Activated CD8-positive, alpha-beta memory T cell treated with anti-CD3 and anti-CD28 coated beads for 24 hours (primary cell): ENCODE data around the gene RDH11.
A peak's percentile ranks its signal among the peaks of the same experiment; 100 is the strongest.
"Not testable (repeated sequence)": the region's sequence is repeated elsewhere in the genome, so short reads cannot be mapped to it uniquely, and the experiment has no call there.

Experiments used
- DNase-seq: peaks from one replicate; pipeline ENCODE4 v3.0.0-alpha.2; 2020

The RDH11 gene

DNA sequence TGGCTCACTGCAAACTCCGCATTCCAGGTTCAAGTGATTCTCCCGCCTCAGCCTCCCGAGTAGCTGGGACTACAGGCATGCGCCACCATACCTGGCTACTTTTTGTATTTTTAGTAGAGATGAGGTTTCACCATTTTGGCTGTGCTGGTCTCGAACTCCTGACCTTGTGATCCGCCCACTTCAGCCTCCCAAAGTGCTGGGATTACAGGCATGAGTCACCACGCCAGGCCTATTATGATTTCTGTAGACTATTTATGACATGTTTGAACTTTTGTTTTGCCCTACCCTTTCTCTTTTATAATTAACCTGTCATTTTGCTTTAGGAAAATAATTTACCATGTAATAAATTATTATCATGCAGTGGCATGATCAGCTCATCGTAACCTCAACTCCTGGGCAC, 5.9 kb upstream of the RDH11 start, which contains the start of gene RDH12:
TSS of gene RDH12 (plus strand) at position 395 of the 400 bp plus-strand sequence. CDS start 20,757 bp downstream, outside the sequence.
- DNase-seq, result not testable (repeated sequence)

DNA sequence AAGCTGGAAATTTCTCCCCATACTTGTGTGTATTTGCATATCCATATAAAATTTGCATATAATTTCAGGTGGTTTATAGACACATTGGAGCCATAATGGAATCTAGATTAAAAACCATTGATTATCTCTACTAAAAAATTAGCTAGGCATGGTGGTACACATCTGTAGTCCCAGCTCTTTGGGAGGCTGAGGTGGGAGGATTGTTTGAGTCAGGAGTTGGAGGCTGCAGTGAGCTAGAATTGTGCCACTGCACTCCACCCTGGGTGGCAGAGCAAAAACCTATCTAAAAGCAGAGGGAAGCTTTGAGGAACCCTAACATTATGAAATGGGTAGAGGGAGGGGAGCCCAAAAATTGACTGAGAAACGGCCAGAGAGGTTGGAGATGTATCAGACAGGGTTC, 2.6 kb upstream of the RDH11 start:
- DNase-seq, result no peak

DNA sequence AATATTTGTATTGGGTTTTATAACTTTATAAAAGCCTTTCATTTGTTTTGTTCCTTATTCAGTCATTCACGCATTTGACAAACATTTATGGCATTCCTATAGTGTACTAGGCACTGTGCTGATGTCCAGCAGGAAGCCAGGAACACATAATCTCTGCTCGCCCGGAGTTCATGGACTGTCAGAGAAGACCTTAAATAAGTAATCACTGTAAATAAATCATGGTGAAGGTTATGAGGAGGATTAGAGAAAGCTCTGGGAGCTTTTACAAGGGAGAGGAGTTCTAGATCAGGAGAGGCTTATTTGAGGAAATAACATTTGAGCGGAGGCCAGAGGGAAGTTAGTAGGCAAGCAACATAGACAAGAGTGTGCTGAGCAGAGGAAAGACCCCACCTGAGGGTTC, 1.4 kb upstream of the RDH11 start:
- DNase-seq, result no peak

DNA sequence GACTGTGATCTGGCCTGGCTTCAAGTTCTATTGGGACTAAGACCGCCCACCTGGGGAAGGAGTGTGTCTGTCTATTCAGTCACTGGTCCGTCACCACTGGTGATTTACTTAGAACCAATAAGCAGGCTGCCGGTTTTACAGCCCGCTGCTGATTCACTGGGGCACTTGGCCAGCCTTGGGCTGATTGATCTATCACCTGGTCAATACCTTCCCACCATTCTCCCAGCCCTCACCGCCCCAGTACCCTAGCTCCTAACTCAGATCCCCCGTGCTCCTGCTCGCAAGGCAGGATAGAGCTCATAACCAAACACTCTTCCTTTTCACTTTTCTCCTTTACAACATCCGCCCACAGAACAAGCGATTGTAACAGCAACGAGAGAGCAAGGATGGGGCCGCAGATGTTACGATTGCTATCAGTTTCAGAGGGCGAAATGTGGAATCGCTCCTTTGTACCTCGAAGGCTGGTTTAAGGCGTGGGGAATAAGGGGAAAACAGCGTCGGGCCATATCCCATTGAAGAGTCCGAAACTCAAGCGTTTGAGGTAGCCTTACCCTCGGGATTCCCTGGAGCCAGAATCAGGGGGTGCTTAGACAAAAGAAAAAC, 672 bp downstream of the RDH11 start:
- DNase-seq, result peak; percentile 84

DNA sequence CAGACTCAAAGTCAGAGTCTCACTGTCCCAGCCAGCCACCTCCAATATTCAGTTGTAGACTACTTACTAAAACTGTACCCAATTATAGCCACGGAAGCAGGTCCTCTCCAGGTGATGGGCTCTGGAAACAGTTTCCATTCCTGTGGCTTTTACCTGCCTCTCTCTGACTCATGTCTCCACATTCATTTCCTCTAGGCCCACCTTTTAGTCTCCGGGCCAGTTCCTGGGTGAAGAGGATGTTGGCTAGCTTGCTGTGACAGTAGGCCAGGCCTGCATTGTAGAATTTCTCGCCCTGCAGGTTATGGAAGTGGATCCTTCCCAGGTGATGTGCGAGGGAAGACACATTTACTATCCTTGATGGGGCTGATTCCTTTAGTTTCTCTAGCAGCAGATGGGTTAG, 5.6 kb downstream of the RDH11 start:
- DNase-seq, result no peak

DNA sequence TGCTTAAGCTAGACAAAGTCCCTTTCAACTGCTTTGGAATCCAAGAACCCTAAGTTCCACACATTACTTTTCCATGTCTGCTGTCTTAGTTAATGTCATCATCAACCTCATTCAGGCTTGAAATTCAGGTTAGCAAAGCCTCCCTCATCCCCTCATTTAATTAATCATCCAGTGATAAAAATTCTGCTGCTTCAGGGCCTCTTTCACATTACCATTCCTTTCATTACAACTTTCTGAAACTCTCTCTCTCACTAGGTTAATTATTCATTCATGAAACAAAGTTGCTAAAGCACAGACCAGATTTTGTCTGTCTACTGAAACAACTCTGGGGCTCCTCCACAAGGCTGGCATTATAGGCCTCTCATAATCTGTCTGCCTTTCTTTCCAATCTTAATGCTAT, 11.7 kb downstream of the RDH11 start:
- no peak for DNase-seq

DNA sequence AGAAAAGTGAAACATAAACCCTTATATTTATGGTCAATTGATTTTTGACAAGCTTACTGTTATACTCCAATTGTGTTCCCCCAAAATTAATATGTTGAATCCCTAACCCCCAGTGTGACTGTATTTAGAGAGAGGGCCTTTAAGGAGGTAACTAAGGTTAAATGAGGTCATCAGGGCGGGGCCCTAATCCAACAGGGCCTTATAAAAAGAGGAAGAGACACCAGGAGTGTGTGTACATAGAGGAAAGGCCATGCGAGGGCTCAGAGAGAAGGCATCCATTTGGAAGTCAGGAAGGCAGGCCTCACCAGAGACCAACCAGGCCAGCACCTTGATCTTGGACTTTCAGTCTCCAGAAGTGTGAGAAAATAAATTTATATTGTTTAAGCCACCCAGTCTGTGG, 14.6 kb downstream of the RDH11 start:
- no peak for DNase-seq

DNA sequence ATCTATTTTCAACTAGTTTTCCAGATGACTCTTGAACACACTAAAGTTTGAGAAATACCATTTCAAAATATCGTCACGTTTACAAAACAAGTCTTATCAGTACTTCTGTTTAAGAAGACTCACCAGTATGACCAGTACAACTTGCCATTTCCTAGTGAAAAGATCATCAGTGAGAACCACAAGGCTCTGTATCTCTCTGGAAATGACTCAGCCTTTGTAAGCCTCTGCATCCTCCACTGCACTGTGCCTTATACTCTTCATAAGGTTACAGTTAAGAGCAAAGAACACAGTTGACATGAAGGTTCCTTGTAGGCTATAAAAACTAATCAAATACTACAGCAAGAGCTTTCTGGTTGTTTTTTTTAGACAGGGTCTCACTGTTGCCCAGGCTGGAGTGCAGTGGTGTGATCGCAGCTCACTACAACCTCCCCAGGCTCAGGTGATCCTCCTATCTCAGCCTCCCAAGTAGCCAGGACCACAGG, 15.4 kb downstream of the RDH11 start:
- DNase-seq, result no peak

DNA sequence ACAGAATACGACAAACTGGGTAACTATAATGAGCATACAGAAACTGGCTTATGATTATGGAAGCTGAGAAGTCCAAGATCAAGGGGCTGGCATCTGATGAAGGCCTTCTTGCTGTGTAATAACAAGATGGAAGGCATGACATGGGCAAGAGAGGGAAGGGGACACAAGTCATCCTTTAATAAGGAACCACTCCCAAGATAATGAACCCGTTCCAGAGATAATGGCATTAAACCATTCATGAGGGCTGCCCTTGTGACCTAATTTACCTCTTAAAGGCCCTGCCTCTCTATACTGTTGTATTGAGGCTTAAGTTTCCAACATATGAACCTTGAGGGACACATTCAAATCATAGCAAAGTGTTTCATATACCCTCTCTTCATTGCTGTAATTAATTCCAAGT, 16.6 kb downstream of the RDH11 start:
- no peak for DNase-seq

DNA sequence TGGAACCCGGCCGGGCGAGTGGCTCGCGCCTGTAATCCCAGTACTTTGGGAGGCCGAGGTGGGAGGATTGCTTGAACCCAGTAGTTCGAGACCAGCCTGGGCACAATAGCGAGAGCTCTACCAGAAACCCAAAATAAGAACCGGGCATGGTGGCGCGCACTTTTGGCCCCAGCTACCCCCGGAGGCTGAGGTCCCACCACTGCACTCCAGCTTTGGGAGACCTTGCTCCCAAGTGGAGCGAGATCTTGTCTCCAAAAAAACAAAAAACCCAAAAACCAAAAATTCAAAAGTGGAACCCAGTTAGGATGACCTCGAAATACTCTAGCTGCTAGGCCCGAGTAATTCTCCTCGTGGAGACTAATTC, 20.4 kb downstream of the RDH11 start:
- no peak for DNase-seq

DNA sequence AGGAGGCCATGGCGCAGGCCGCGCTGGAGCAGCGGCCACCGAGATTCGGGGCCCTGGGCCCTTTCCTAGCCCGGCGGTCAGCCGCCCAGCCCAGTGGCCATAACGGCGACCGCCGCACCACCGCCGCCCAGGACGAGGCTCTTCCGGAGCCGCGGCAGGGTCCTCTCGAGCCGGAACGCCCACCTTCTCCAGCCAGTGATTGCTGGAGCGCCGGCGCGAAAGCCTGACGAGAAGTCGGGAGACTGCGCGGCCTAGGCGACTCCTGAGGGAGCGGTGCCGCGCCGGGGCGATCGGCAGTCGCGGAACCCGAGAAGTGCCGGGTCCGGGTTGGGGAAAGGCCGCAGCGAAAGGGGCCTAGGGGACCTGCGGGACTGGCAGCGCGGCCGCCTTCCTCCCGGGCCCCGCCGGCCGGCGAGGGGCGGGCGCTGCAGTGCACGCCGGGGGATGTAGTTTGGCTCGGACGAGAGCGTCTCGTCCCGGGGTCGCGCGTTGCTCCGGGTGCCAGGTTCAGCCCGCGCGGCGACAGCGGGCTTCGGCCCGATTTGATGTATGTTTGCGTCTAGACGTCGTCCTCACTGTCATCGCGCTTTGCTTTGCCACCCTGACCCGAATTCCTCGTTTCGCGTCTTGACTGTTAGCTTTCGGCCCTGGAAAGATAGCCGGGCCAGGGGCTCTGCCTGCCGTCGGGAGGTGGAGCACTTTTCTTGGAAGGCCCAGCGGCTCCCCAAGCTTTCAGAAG, 20.9 kb downstream of the RDH11 start, which contains the start of gene VTI1B:
TSS of gene VTI1B (minus strand) at position 153 of the 739 bp plus-strand sequence. CDS start at position 10, 143 bp downstream.
- DNase-seq, result peak; percentile 95

DNA sequence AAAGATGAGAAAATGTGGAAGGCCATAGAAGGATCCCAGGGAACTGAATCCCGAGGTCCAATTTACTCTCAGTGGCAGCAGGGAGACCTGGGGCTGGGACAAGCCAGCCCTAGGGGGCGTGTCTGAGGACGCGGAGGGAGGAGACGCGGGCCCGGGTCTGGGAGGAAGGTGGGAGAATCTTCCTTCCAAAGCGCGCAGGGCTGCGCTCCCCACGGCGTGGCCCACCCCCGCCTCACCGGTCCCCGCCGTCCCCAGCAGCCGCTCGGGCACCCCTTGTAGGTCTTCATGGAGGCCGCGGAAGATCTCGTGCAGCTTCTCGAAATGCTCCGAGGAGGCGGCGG, 21.5 kb downstream of the RDH11 start:
- DNase-seq, result peak; percentile 76

DNA sequence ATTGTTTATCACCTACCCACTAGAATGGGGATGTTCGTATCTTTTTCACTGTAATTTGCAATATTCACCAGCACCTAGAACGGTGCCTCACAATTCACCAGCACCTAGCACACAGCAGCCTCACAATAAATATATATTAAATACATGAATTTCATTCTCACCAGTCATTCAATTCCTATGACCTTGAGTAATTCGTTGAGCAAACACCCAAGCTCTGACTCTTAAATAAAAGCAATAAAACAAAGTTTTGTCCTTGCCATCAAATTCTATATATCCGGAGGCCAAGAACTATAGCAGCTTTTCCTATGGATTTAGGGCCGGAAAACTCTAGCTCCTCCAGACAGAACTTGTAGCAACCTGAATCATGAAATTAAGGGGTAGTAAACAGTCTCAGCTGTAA, 22.1 kb downstream of the RDH11 start:
- no peak for DNase-seq

DNA sequence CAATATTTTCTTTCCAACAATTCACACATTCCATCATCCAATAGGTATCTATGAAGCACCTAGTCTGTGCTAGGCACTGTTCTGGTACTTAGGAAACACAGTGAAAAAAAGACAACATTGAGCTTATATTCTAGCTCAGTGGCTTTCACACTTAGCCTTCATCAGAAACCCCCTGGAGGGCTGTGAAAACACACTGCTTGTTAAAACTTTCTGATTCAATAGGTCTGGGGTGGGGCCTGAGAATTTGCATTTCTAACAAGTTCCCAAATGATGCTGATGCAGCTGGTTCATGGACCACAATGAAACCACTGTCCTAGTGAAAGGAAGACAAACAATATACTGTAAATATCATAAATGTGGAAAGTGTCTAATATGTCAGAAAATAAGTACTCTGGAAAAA, 27.0 kb downstream of the RDH11 start:
- no peak for DNase-seq

DNA sequence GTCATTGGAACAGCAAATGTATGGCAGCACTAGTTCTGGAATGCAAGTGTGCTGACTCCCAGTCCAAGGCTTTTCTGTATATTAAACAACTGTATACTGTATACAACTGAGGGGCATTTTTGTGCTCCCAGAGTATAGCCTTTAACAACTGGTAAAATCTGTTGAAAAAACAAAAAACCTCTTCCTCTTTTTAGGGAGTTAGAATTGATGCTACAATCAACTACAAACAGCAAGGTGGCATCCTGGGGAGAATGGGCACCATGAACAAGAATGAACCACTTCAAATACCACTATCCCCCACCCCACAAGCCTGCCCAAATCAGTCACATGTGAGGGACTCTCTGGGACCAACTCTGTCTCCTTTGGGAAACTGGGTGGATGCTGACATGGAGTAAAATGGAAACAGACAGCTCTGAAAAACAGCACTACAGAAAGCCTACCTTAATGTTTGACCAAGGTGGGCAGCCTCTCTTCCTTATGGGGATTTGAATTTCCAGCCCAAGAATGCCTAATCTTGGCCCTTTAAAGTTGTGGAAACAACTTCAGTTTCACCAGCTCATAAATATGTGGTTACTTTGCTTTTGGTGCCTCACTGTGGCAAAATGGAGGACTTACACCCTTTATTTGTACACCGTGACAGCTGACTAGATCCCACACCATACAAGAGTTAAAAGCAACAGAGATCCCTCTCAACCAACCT, 28.7 kb downstream of the RDH11 start:
- no peak for DNase-seq

DNA sequence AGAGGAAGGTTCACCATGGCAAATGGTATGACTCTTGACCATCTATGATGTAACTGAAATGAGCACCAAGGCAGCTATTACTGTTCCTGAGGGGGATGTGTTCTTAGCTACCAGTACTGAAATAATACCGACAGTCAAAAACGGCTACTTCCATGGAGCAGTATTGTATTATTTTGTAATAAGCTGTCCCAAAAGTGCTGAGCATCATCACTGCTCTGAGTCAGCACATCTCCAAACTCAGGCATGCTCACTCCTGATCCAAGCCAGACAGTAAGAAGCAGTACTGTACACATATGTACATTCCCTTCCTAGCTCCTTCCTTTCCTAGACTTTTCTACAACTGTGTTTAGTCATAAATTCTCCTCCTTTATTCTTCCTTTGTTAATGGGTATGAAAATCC, 29.7 kb downstream of the RDH11 start:
- no peak for DNase-seq

DNA sequence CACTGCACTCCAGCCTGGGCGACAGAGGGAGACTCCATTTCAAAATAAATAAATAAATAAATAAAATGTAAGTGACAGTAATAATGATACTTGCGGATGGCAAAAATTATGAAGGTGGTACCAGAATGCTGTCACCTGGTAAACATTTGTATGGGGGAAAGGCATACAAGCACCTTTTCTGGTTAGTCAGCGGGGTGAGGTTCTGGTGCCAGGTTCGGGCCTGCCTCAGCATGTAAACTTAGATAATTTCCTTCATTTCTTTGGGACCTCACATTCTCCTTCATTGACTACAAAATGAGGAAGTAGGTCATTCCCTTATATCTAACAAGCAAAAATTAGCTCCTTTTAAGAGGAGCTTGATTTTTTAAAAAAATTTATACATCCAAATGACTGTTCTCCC, 31.9 kb downstream of the RDH11 start:
- no peak for DNase-seq

DNA sequence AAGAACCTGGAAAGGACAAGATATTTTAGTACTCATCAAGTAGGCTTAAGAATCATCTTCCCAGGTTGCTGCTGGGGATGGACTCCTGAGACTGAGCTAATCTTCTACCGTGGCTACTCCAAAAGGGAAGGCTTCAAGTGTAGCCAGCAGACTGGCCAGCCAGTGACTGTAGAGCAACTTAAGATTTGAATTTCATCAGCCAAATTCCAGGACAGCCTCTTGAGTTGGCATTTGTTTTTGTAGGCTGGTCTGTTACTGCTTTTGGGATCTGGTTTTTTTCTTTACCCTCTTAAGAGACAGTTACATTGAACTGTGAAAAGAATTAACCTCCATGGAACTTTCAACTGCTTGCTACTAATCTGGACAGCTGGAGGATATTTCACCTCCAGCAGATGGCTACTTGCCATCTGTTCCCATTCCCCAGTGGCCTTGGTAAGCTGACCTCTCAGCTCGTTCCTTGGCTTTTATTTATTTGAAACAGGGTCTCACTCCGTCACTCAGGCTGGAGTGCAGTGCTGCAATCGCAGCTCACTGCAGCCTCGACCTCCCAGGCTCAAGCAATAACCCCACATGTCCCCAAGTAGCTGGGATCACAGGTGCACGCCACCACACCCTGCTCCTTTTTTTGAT, 41.8 kb downstream of the RDH11 start:
- no peak for DNase-seq

DNA sequence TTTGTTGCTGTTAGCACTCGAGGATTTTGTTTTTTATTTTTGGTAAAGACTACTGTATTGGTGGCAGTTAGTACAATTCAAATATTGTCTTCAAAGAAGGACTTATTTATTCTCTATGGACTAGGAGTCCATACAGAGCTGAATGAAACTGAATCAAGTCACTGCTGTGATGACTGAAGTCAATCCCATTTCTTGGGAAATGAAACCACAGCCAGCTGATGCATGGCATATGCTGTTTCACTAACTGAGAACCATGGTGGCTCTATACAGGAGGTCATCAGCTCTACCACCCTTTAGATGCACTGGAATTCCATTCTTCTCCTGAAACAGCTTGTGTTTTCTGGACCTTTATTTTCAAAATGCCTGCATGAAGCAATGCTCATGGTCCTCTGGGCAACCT, 43.4 kb downstream of the RDH11 start:
- DNase-seq, result no peak

DNA sequence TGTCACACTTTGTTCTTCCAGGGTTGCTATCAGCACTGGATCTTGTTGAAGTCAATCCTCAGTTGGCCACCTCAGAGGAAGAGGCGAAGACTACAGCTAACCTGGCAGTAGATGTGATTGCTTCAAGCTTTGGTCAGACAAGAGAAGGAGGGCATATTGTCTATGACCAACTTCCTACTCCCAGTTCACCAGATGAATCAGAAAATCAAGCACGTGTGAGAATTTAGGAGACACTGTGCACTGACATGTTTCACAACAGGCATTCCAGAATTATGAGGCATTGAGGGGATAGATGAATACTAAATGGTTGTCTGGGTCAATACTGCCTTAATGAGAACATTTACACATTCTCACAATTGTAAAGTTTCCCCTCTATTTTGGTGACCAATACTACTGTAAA, 44.9 kb downstream of the RDH11 start:
- no peak for DNase-seq

DNA sequence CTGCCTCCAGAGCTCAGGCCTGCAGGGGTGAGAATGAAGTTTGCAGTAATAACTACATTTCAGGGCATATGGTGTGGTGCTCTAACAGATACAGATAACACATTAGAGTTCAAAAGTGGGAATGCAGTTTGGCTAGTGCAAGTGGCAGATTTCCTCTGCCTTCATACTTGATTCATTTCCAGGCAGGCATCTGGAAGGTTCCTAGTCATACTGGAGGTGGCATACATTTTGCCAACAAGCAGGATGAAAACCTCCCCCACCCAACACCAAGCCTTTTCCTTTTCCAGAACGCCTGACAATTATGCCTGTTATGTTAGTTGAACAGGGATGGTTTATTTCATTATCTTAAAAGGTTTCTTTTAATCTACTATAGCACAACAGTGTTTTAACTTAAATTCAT, 45.4 kb downstream of the RDH11 start:
- DNase-seq, result no peak

DNA sequence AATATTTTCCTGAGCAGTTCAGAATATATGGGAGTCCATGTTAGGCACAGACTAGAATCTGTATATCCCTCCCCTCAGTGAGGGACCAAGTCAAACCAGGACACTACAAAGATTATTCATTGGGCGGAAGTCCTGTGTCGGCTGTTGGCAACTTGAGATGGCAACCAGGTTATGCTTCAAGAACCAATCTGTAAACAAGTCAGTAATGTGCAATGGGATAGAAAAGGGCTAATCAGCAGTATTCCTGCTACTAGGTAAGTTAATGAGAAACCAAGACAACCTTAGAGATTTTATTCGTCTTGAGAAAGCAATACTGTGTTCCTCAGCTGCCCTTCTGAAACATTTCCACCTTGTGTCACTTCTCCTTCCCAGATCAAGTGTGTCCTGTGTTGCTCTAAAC, 49.4 kb downstream of the RDH11 start:
- DNase-seq, result no peak

DNA sequence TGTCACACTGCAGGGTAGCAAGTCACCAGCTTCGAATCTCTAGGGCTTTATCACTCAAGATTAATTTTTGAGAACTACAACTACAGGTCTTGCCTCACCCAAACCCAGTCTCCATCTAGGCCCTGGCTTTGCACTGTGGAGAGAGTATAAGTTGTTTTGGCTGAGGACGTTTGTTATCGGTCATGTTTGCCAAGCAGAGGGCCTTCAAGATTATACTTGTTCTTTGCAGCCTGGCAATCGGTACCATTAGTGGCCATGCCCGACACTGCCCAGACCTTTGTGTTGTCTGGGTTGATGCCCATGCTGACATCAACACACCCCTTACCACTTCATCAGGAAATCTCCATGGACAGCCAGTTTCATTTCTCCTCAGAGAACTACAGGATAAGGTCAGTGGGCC, 50.1 kb downstream of the RDH11 start:
- DNase-seq, result no peak

DNA sequence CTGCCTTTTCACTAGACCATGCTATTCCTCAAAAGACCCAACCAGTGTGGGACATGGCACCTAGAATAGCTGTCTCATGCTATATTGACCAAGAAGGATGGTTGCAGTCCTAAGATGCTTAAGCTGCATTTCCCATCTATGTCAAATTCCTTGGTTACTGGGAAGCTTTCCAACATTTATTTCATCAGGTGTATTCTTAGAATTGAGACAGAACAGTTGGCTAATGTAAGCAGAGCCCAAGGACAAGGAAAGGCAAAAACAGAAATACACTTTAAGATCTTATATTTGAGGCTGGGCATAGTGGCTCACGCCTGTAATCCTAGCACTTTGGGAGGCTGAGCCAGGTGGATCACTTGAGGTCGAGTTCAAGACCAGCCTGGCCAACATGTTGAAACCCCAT, 51.1 kb downstream of the RDH11 start:
- DNase-seq, result no peak
